Upper lobe of left lung (tissue), 6 donors: ENCODE data around the gene ILDR2. TPM values are rescaled to one million over a fixed set of nuclear protein-coding genes. Genes with fewer than 3 reads are reported as not detected.

ENCODE experiments used
- ATAC-seq, 2 donors: fragments of 200-7000 bp; cut with Tn5 transposase; one replicate each; pipeline ENCODE4 v1.9.1; 2022; ENCODE audit warnings: mild to moderate bottlenecking in 2 of 2, moderate library complexity in 2 of 2; ENCODE audit not compliant: low FRiP score in 2 of 2
- DNase-seq, 2 donors: peaks; one replicate each; pipeline ENCODE4 v3.0.0-alpha.2; 2019 to 2020
- H3K27ac ChIP-seq, 4 donors: fragments of 200-600 bp; sonication (generic); one replicate each; pipeline ENCODE4 v1.5.1; 2016 to 2019
- H3K27me3 ChIP-seq, 4 donors: fragments of 200-600 bp; sonication (generic); one replicate each; pipeline ENCODE4 v1.5.1; 2017 to 2019
- H3K36me3 ChIP-seq, 4 donors: fragments of 200-600 bp; sonication (generic); one replicate each; pipeline ENCODE4 v1.5.1; 2016 to 2019
- H3K4me1 ChIP-seq, 4 donors: fragments of 200-600 bp; sonication (generic); one replicate each; pipeline ENCODE4 v1.5.1; 2018 to 2019
- H3K4me3 ChIP-seq, 4 donors: fragments of 200-600 bp; sonication (generic); one replicate each; pipeline ENCODE4 v1.5.1; 2017 to 2019; ENCODE audit warnings: mild to moderate bottlenecking in 2 of 4, moderate library complexity in 1 of 4
- H3K9me3 ChIP-seq, 4 donors: fragments of 200-600 bp; sonication (generic); one replicate each; pipeline ENCODE4 v1.5.1; 2018 to 2019
- EP300 ChIP-seq, 4 donors: sonication (generic); formaldehyde crosslinking; IDR thresholded peaks; one replicate each; pipeline ENCODE4 v1.5.1; 2017; ENCODE audit warnings: antibody characterized with exemption in 4 of 4, control low read depth in 2 of 4
- POLR2A ChIP-seq, 4 donors: fragments of 450-650 bp; IDR thresholded peaks; one replicate each; pipeline ENCODE4 v1.5.1; 2016 to 2017; ENCODE audit warnings: antibody characterized with exemption in 4 of 4, mild to moderate bottlenecking in 2 of 4
- POLR2AphosphoS5 ChIP-seq, 2 donors: sonication (generic); formaldehyde crosslinking; IDR thresholded peaks; one replicate each; pipeline ENCODE4 v1.5.1; 2017; ENCODE audit warnings: antibody characterized with exemption in 2 of 2
- WGBS, 2 donors: methylation state at CpG; one replicate each; pipeline ENCODE4 v1.1.5; 2017 to 2018; 5-methylcytosine and 5-hydroxymethylcytosine counted together
- total RNA-seq, 6 donors: library from RNA; depleted of rRNA in 4 of 6; stranded (reverse); fragments of >200 nt in 4 of 6; gene quantifications; one replicate each; pipeline versions ENCODE4 v1.1.0 to v1.2.1, GENCODE V29; 2016 to 2021
- TF ChIP-seq, protein P1 (sequence below), 6 experiments: fragments of 450-650 bp in 4 of 6; fragments of 200-600 bp in 2 of 6; sonication (generic) in 2 of 6; IDR thresholded peaks; one replicate each; pipeline ENCODE4 v1.5.1; 2016 to 2019; ENCODE audit warnings: antibody characterized with exemption in 6 of 6
- donor health status: DM: no; HTN: no; CAD: no; lungs with moderate emphysema.
- donor health status: DM: no; HTN: yes; CAD: no; lungs with severe emphysema.

ILDR2 gene
- total RNA-seq, 6 donors from 2014 or later = under 0.01 to 3.3 (median 0.84) TPM

GRCh38 chr1:166918956-166919316, 56.4 kb downstream of the ILDR2 start:
- 85 to 88% methylated on average over 2 of the region's 2 CpGs for WGBS, 2 donors
- H3K36me3 ChIP-seq = no peaks in the 10 kb centered on the region
- peaks cover 0 to 15% (median 6%) of the 10 kb centered on the region in 4 donors for H3K27me3 ChIP-seq
- TF ChIP-seq POLR2AphosphoS5 (IDR thresholded peaks at IDR 0.05) = no peak
- TF ChIP-seq, protein P1, sequence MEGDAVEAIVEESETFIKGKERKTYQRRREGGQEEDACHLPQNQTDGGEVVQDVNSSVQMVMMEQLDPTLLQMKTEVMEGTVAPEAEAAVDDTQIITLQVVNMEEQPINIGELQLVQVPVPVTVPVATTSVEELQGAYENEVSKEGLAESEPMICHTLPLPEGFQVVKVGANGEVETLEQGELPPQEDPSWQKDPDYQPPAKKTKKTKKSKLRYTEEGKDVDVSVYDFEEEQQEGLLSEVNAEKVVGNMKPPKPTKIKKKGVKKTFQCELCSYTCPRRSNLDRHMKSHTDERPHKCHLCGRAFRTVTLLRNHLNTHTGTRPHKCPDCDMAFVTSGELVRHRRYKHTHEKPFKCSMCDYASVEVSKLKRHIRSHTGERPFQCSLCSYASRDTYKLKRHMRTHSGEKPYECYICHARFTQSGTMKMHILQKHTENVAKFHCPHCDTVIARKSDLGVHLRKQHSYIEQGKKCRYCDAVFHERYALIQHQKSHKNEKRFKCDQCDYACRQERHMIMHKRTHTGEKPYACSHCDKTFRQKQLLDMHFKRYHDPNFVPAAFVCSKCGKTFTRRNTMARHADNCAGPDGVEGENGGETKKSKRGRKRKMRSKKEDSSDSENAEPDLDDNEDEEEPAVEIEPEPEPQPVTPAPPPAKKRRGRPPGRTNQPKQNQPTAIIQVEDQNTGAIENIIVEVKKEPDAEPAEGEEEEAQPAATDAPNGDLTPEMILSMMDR (IDR thresholded peaks at IDR 0.05) = no peak
- no peak for TF ChIP-seq EP300 (IDR thresholded peaks at IDR 0.05)
- no peak for TF ChIP-seq POLR2A (IDR thresholded peaks at IDR 0.05)
- H3K9me3 ChIP-seq = no peaks in the 10 kb centered on the region
- peaks cover 8 to 14% (median 9%) of the 10 kb centered on the region in 4 donors for H3K4me1 ChIP-seq
- DNase-seq = no peak
- no peak for ATAC-seq
- no peak overlapping the region for H3K4me3 ChIP-seq
- H3K27ac ChIP-seq = no peak overlapping the region

DNA sequence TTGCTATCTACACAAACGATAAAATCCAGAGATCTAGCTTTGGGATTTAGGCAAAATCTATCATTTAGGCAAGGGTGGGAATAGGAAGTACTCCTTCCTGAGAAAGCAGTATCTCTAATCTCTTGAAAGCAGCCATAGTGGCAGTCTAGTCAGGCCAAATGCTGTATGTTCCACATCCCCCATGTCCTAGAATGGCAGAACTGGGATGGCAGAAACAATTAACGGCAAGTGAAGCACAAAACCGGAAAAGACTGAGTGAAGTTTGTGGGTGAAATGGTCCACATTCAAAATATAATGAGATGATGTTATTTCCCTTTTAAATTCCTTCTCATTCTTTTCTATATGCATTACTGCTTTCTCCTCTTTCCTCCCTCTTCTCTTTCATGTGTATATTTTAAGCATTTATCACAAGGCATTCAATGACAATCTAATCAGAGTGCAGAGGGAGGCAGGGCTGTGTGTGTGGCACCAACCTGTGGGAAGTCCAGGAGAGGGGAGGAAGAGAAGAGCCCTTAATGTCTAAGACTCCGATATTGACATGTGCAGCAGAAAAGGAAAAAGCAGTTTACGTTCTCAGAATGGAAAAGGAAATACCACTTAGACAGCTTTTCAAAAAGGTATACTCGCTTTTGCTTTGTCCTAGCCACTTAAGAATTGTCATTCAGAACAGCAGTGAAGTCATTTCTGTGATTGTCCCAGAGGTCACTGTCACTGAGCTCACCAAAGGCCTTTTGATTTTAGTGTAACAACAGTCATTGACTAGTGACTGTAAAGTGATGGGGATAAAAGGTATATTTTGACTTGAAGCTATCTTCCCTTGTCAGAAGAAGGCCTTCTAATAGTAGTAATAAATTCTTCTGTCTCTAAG, 57.0 kb downstream of the ILDR2 start:
- peaks cover 0 to 15% (median 6%) of the 10 kb centered on the region in 4 donors for H3K27me3 ChIP-seq
- DNase-seq (no peak), ATAC-seq (no peak)
- peaks cover 8 to 14% (median 9%) of the 10 kb centered on the region in 4 donors for H3K4me1 ChIP-seq
- H3K27ac ChIP-seq = no peak overlapping the region
- no peak for TF ChIP-seq EP300 (IDR thresholded peaks at IDR 0.05)
- H3K9me3 ChIP-seq = no peaks in the 10 kb centered on the region
- H3K36me3 ChIP-seq = no peaks in the 10 kb centered on the region
- no peak overlapping the region for H3K4me3 ChIP-seq
- 73 to 80% methylated on average over 6 of the region's 6 CpGs for WGBS, 2 donors

DNA sequence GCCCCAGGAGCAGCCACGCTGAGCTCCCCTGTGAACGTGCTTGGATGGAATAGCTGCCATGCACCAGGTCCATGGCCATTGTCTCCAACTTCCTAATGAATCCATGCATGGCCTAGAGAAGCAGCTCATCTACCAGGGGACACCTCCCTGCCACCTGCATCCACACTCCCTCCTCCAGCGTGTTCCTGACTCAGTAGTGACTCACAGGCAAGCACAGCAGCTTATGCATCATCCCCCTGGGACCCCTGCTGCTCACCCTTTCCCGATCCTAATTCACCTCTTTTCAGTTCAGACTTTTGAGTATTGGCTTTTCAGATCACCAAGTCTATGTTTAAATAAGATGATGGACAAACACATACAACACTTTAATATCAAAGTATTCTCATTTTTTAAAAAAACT, 59.4 kb downstream of the ILDR2 start:
- Histone ChIP-seq H3K4me1 (peaks cover 6 to 8% (median 6%) of the 10 kb centered on the region in 4 donors), H3K27ac (no peak overlapping the region), H3K36me3 (no peaks in the 10 kb centered on the region), H3K27me3 (peaks cover 0 to 7% (median 3%) of the 10 kb centered on the region in 4 donors), H3K9me3 (no peaks in the 10 kb centered on the region), H3K4me3 (no peak overlapping the region)
- 78 to 87% methylated on average over 4 of the region's 4 CpGs for WGBS, 2 donors
- ATAC-seq = no peak
- TF ChIP-seq POLR2A (IDR thresholded peaks at IDR 0.05) (no peak), EP300 (IDR thresholded peaks at IDR 0.05) (no peak), POLR2AphosphoS5 (IDR thresholded peaks at IDR 0.05) (no peak)
- TF ChIP-seq, protein P1 (IDR thresholded peaks at IDR 0.05) = no peak
- peak in 1 of 2 donors; percentile 8 for DNase-seq

GRCh38 chr1:166915042-166915441, 60.3 kb downstream of the ILDR2 start:
- WGBS, 2 donors = 93 to 94% methylated on average over 1 of the region's 1 CpG
- no peak for TF ChIP-seq POLR2AphosphoS5 (IDR thresholded peaks at IDR 0.05)
- TF ChIP-seq EP300 (IDR thresholded peaks at IDR 0.05) = no peak
- no peak for TF ChIP-seq POLR2A (IDR thresholded peaks at IDR 0.05)
- TF ChIP-seq, protein P1 (IDR thresholded peaks at IDR 0.05) = no peak
- no peaks in the 10 kb centered on the region for H3K4me1 ChIP-seq
- no peaks in the 10 kb centered on the region for H3K27me3 ChIP-seq
- ATAC-seq = no peak
- no peak for DNase-seq
- H3K27ac ChIP-seq = no peak overlapping the region
- H3K36me3 ChIP-seq = no peaks in the 10 kb centered on the region
- H3K4me3 ChIP-seq = no peak overlapping the region
- no peaks in the 10 kb centered on the region for H3K9me3 ChIP-seq

DNA sequence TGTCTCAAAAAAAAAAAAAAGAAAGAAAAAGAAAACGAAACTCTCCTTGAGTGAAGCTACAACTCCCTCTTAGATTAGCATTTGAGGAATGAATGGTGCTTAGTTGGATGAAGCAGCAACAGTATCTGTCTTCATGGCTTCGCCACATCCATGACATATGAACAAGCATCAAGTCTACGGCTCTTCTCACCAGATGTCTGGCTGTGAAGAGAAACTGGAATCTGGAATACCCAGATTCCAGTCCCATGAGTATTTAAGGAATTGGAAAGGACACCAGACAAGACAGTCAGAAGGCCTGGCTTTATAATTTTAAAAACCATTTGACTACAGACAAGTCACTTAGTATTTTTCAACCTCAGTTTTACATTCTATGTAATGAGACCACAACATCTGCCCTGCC, 61.2 kb downstream of the ILDR2 start:
- WGBS, 2 donors = 84 to 87% methylated on average over 3 of the region's 3 CpGs
- ATAC-seq (no peak), DNase-seq (no peak)
- TF ChIP-seq POLR2A (IDR thresholded peaks at IDR 0.05) (no peak), POLR2AphosphoS5 (IDR thresholded peaks at IDR 0.05) (no peak), EP300 (IDR thresholded peaks at IDR 0.05) (no peak)
- TF ChIP-seq, protein P1 (IDR thresholded peaks at IDR 0.05) = no peak
- H3K36me3 ChIP-seq = no peaks in the 10 kb centered on the region
- no peaks in the 10 kb centered on the region for H3K4me1 ChIP-seq
- H3K4me3 ChIP-seq = no peak overlapping the region
- no peaks in the 10 kb centered on the region for H3K9me3 ChIP-seq
- H3K27ac ChIP-seq = no peak overlapping the region
- H3K27me3 ChIP-seq = no peaks in the 10 kb centered on the region
